Measurements from ENCODE around the gene KLKB1. TPM values are rescaled to one million over a fixed set of nuclear protein-coding genes. Genes with fewer than 3 reads are reported as not detected.

KLKB1 gene
- total and polyA plus RNA-seq, 9 donors, result 0.18 to 1.8 (median 0.60) TPM

DNA sequence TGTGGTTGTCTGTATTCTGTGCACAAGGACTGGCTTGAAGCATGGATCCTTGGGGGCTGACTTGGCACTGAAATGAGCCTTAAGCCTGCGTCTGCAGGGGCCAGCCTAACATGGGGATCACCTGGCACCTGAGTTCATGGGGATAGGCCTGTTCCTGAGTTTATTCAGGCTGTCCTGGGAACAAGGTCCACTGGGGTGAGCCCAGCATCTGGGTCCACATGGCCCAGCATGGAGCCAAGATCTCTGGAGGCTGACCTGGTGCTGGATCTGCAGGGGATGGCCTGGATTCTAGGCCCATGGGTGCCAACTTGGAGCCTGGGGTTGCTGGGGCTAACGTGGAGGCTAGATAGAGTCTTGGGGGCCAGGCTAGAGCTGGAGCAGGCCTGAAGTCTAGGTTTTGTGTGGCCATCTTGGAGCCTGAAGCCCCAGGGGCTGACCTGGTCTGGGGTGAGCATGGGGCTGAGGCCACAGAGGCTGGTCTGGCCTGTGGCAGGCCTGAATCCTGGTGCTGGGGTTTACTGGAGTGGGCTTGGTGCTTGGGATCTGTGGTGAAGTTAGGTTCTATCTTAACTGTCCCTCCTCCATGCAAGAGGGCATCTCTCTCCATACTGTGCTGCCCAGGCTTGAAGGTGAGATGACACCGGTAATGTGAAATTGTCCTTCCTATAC is 652 bp upstream of the KLKB1 start:
- no peaks in the 10 kb centered on the region for H3K9me3 ChIP-seq
- 89 to 97% (median 96%) methylated on average over 3 of the region's 3 CpGs for WGBS, 3 donors
- no peak for DNase-seq
- no peak overlapping the region for H3K4me3 ChIP-seq
- H3K36me3 ChIP-seq, result no peaks in the 10 kb centered on the region
- H3K27ac ChIP-seq, result no peak overlapping the region
- H3K27me3 ChIP-seq, result no peaks in the 10 kb centered on the region
- intact Hi-C loops (cut with DNase I), result no loop called here
- H3K4me1 ChIP-seq (ENCODE audit: insufficient read depth), result peaks cover 2% of the 10 kb centered on the region
- TF ChIP-seq, protein P1, sequence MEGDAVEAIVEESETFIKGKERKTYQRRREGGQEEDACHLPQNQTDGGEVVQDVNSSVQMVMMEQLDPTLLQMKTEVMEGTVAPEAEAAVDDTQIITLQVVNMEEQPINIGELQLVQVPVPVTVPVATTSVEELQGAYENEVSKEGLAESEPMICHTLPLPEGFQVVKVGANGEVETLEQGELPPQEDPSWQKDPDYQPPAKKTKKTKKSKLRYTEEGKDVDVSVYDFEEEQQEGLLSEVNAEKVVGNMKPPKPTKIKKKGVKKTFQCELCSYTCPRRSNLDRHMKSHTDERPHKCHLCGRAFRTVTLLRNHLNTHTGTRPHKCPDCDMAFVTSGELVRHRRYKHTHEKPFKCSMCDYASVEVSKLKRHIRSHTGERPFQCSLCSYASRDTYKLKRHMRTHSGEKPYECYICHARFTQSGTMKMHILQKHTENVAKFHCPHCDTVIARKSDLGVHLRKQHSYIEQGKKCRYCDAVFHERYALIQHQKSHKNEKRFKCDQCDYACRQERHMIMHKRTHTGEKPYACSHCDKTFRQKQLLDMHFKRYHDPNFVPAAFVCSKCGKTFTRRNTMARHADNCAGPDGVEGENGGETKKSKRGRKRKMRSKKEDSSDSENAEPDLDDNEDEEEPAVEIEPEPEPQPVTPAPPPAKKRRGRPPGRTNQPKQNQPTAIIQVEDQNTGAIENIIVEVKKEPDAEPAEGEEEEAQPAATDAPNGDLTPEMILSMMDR (IDR thresholded peaks at IDR 0.05), result no peak
- TF ChIP-seq POLR2A (IDR thresholded peaks at IDR 0.05) (no peak), EP300 (IDR thresholded peaks at IDR 0.05) (no peak)

- no peak for DNase-seq
- WGBS, 3 donors, result 11 to 24% (median 14%) methylated on average over 2 of the region's 2 CpGs
- TF ChIP-seq EP300 (IDR thresholded peaks at IDR 0.05) (no peak), POLR2A (IDR thresholded peaks at IDR 0.05) (no peak)
- TF ChIP-seq, protein P1 (IDR thresholded peaks at IDR 0.05), result no peak
- Histone ChIP-seq H3K4me1 (ENCODE audit: insufficient read depth) (peaks cover 2% of the 10 kb centered on the region), H3K27me3 (no peaks in the 10 kb centered on the region), H3K4me3 (peak overlapping the region; percentile 2), H3K36me3 (no peaks in the 10 kb centered on the region), H3K27ac (no peak overlapping the region), H3K9me3 (no peaks in the 10 kb centered on the region)
- intact Hi-C loops (cut with DNase I), result no loop called here
Measured at GRCh38 chr4:186227744-186228513, 622 bp downstream of the KLKB1 start.

DNA sequence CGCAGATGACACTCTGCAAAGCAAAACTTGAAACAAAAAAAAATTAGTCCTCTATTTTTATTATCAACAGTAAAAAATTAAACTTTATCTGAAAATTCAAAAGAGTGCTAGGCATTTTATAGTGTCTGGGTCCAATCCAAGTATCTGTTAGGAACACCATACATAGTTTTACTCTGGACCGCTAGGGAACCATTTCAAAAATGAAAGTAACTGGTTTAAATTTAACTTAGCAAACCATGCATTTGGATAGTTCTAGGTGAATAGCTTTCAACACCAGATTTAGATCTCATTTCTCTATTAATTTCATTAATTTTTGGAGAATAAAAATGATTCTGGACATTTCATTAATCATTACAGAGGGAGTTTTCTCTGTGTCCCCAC is 1.2 kb downstream of the KLKB1 start:
- no peaks in the 10 kb centered on the region for H3K27me3 ChIP-seq
- intact Hi-C loops (cut with DNase I), result no loop called here
- no peaks in the 10 kb centered on the region for H3K9me3 ChIP-seq
- no peaks in the 10 kb centered on the region for H3K36me3 ChIP-seq
- DNase-seq, result no peak
- TF ChIP-seq POLR2A (IDR thresholded peaks at IDR 0.05) (no peak), EP300 (IDR thresholded peaks at IDR 0.05) (no peak)
- TF ChIP-seq, protein P1 (IDR thresholded peaks at IDR 0.05), result no peak
- peaks cover 2% of the 10 kb centered on the region for H3K4me1 ChIP-seq (ENCODE audit: insufficient read depth)
- H3K27ac ChIP-seq, result no peak overlapping the region
- peak overlapping the region; percentile 2 for H3K4me3 ChIP-seq
- WGBS, 3 donors, result 44 to 51% (median 50%) methylated on average over 2 of the region's 2 CpGs

DNA sequence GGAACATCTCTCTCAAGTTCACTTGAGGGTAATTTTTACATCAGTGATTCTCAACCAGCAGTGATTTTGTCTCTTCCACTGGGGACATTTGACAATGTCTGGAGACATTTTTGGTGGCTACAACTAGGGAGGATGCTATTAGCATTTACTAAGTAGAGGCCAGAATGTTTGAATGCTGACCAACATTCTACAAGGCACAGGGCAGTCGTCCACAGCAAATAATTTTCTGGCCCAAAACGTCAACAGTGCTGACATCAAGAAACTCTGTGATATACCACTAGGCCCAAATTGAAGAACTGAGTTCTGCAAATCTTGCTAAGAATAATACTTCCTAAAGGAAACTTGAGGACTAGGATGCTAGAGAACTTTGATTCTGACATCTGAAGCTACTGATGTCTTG is 7.1 kb downstream of the KLKB1 start:
- Histone ChIP-seq H3K27ac (no peak overlapping the region), H3K36me3 (no peaks in the 10 kb centered on the region), H3K4me1 (ENCODE audit: insufficient read depth) (no peaks in the 10 kb centered on the region), H3K4me3 (no peak overlapping the region), H3K27me3 (no peaks in the 10 kb centered on the region), H3K9me3 (no peaks in the 10 kb centered on the region)
- TF ChIP-seq POLR2A (IDR thresholded peaks at IDR 0.05), result no peak
- intact Hi-C loops (cut with DNase I), result no loop called here
- DNase-seq, result no peak
- WGBS, 3 donors, result 52 to 71% (median 60%) methylated on average over 2 of the region's 2 CpGs

DNA sequence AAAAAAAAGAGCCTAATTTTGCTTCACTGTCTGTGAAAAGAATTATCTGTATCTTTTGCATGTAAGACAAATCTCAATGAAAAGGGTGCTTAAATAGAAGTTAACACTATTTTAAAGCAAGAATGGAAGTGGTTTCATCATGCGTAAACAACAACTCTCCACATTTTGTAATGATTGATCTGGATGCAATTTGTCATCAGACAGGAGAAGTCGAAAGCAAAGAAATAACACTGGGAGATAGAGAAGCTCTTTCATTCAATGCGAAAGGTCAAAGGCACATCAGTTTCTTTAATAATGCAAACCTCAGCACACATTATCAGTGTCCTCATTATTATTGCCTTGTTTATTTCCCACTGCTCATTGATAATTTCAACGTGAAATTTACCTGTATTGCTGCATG is 8.8 kb downstream of the KLKB1 start:
- DNase-seq, result no peak
- WGBS, 3 donors, result 84 to 93% (median 87%) methylated on average over 4 of the region's 4 CpGs
- no peaks in the 10 kb centered on the region for H3K36me3 ChIP-seq
- H3K4me1 ChIP-seq (ENCODE audit: insufficient read depth), result no peaks in the 10 kb centered on the region
- intact Hi-C loops (cut with DNase I), result no loop called here
- no peak overlapping the region for H3K27ac ChIP-seq
- TF ChIP-seq, protein P1 (IDR thresholded peaks at IDR 0.05), result no peak
- no peak for TF ChIP-seq POLR2A (IDR thresholded peaks at IDR 0.05)
- no peak for TF ChIP-seq EP300 (IDR thresholded peaks at IDR 0.05)
- no peaks in the 10 kb centered on the region for H3K27me3 ChIP-seq
- H3K4me3 ChIP-seq, result no peak overlapping the region
- no peaks in the 10 kb centered on the region for H3K9me3 ChIP-seq
